GM12878 (cell line): Measurements from ENCODE around the gene TTLL13. TPM values are rescaled to one million over a fixed set of nuclear protein-coding genes. Genes with fewer than 3 reads are reported as not detected.

ENCODE experiments used
- ATAC-seq: fragments of 200-7000 bp; cut with Tn5 transposase; 3 replicates; pipeline ENCODE4 v1.9.1; 2020; ENCODE audit warnings: mild to moderate bottlenecking, moderate library complexity
- BruUV-seq: library from RNA; stranded (reverse); fragments of 400-500 nt; replicated peaks from 2 replicates; lab custom pipeline; 2021; lab: Mats Ljungman, UMichigan
- CTCF ChIA-PET: fragments of 300-600 bp; sonication (Branson Sonifier 250); formaldehyde crosslinking; extraction: SDS; loops from one replicate; lab custom pipeline; 2021; ENCODE audit warnings: inconsistent platforms; lab: Yijun Ruan, JAX
- POLR2A ChIA-PET: fragments of 350-600 bp; formaldehyde crosslinking; extraction: SDS; loops from one replicate; lab custom pipeline; 2021; ENCODE audit warnings: inconsistent platforms; lab: Charles Lee
- RAD21 ChIA-PET: fragments of 300-600 bp; sonication (Branson Sonifier 250); formaldehyde crosslinking; loops from one replicate; lab custom pipeline; 2023; ENCODE audit warnings: antibody characterized with exemption; ENCODE audit not compliant: unreplicated experiment; lab: Charles Lee
- SMC1A ChIA-PET: fragments of 300-600 bp; sonication (Branson Sonifier 250); formaldehyde crosslinking; loops from one replicate; lab custom pipeline; 2023; ENCODE audit not compliant: unreplicated experiment, uncharacterized antibody; lab: Charles Lee
- DNase-seq: peaks from one replicate; pipeline ENCODE4 v3.0.0-alpha.2; 2011; ENCODE audit warnings: low read depth, low spot score
- FAIRE-seq: peaks from 3 replicates; lab custom pipeline; 2011; peaks lifted over from hg19 to GRCh38; lab: Jason Lieb, UNC
- H2AFZ ChIP-seq: 2 replicates; pipeline ENCODE4 v1.6.0; 2011; ENCODE audit warnings: low read depth, low read length, control low read depth; ENCODE audit not compliant: control insufficient read depth
- H3K27ac ChIP-seq: 2 replicates; pipeline ENCODE4 v1.5.1; 2011; ENCODE audit warnings: control low read depth; ENCODE audit not compliant: control insufficient read depth, insufficient read depth
- H3K27me3 ChIP-seq, 2 experiments: replicated peaks in 1 of 2; 2 replicates each; pipeline versions ENCODE4 v1.6.0 to v1.6.1; 2011; ENCODE audit warnings: low read length in 1 of 2; ENCODE audit not compliant: control insufficient read depth in 2 of 2, insufficient read depth in 2 of 2
- H3K36me3 ChIP-seq, 2 experiments: 2 replicates each; pipeline ENCODE4 v1.5.1; 2011; ENCODE audit warnings: low read length in 1 of 2; ENCODE audit not compliant: control insufficient read depth in 2 of 2, insufficient read depth in 2 of 2
- H3K4me1 ChIP-seq: 2 replicates; pipeline ENCODE4 v1.6.1; 2011; ENCODE audit warnings: mild to moderate bottlenecking, low read length, moderate library complexity, mixed read lengths; ENCODE audit not compliant: control insufficient read depth, insufficient read depth
- H3K4me2 ChIP-seq: 2 replicates; pipeline ENCODE4 v1.6.0; 2011; ENCODE audit warnings: control low read depth; ENCODE audit not compliant: control insufficient read depth, insufficient read depth
- H3K4me3 ChIP-seq: fragments of 200-600 bp; sonication (generic); 2 replicates; pipeline ENCODE4 v1.5.1; 2016
- H3K79me2 ChIP-seq: 2 replicates; pipeline ENCODE4 v1.6.0; 2011; ENCODE audit warnings: low read length; ENCODE audit not compliant: control insufficient read depth, insufficient read depth
- H3K9ac ChIP-seq: 2 replicates; pipeline ENCODE4 v1.8.0; 2011; ENCODE audit warnings: low read length, control low read depth, mixed read lengths; ENCODE audit not compliant: control insufficient read depth, insufficient read depth
- H3K9me3 ChIP-seq: replicated peaks from 3 replicates; pipeline ENCODE4 v1.5.1; 2011; ENCODE audit warnings: mild to moderate bottlenecking, low read length; ENCODE audit not compliant: control insufficient read depth, insufficient read depth
- H4K20me1 ChIP-seq: 2 replicates; pipeline ENCODE4 v1.6.0; 2011; ENCODE audit not compliant: control insufficient read depth, insufficient read depth
- BMI1 ChIP-seq: fragments of 450-650 bp; IDR thresholded peaks from 2 replicates; pipeline ENCODE4 v1.6.1; 2016; ENCODE audit warnings: mild to moderate bottlenecking, moderate library complexity, borderline replicate concordance
- NFIC ChIP-seq: IDR thresholded peaks from 2 replicates; pipeline ENCODE4 v1.6.1; 2012; ENCODE audit warnings: low read depth, mild to moderate bottlenecking, inconsistent platforms, low read length, moderate library complexity
- POLR2AphosphoS2 ChIP-seq: IDR thresholded peaks from 2 replicates; pipeline ENCODE4 v1.6.1; 2011; ENCODE audit warnings: low read depth, mild to moderate bottlenecking, low read length, improper control_type of control experiment, moderate library complexity
- SIX5 ChIP-seq: IDR thresholded peaks from 2 replicates; pipeline ENCODE4 v1.6.1; 2011; ENCODE audit warnings: mild to moderate bottlenecking, low read depth, low read length, moderate library complexity; ENCODE audit not compliant: severe bottlenecking
- SUZ12 ChIP-seq: fragments of 200-600 bp; sonication (generic); IDR thresholded peaks from one replicate; pipeline ENCODE4 v1.6.1; 2018; ENCODE audit warnings: antibody characterized with exemption, mild to moderate bottlenecking; ENCODE audit not compliant: unreplicated experiment
- TCF7 ChIP-seq: IDR thresholded peaks from 2 replicates; pipeline ENCODE4 v1.6.1; 2014; ENCODE audit warnings: antibody characterized with exemption, borderline replicate concordance
- WGBS: methylation state at CpG from one replicate; pipeline ENCODE4 v1.1.6; 2016; ENCODE audit warnings: low lambda C conversion rate; ENCODE audit not compliant: insufficient replicate concordance, insufficient coverage; ENCODE audit errors: missing lambda C conversion rate; 5-methylcytosine and 5-hydroxymethylcytosine counted together
- in situ Hi-C: fragments of 300-500 bp; cut with MboI; formaldehyde crosslinking; loops from 9 replicates; pipeline ENCODE4 v1.14.3; 2018; ENCODE audit warnings: mixed read lengths
- intact Hi-C: fragments of 100-400 bp; cut with micrococcal nuclease; formaldehyde crosslinking; loops from one replicate; pipeline ENCODE4 v1.14.2; 2022; ENCODE audit not compliant: unreplicated experiment
- polyA plus RNA-seq, 11 experiments: library from polyadenylated mRNA; depleted of rRNA in 4 of 11; unstranded in 6 of 11; stranded (reverse) in 5 of 11; fragments of >200 nt; fragmentation: Nextera tagmentation in 4 of 11; fragmentation: Illumina TruSeq in 1 of 11; extraction: Ambion mirVana in 4 of 11; extraction: Trizol in 1 of 11; gene quantifications; 1 replicate in 1 of 11; 2 replicates in 10 of 11; pipeline versions ENCODE4 v1.2.1 to v1.2.3, GENCODE V29; 2011 to 2016; ENCODE audit warnings: inconsistent platforms in 2 of 11, missing spikeins in 2 of 11, low read depth in 1 of 11
- total RNA-seq, 4 experiments: library from RNA; depleted of rRNA in 3 of 4; stranded (reverse); fragments of >200 nt in 3 of 4; fragmentation: Illumina TruSeq in 1 of 4; extraction: Trizol in 1 of 4; gene quantifications; 2 replicates each; pipeline versions ENCODE4 v1.2.1 to v1.2.3, GENCODE V29; 2013 to 2021
- TF ChIP-seq, protein P1 (sequence below): fragments of 450-650 bp; IDR thresholded peaks from 2 replicates; pipeline ENCODE4 v1.6.1; 2016; ENCODE audit warnings: mild to moderate bottlenecking
- TF ChIP-seq, protein P2 (sequence below): fragments of 450-650 bp; IDR thresholded peaks from 2 replicates; pipeline ENCODE4 v1.6.1; 2018; ENCODE audit warnings: borderline replicate concordance, mild to moderate bottlenecking; ENCODE audit not compliant: partially characterized antibody
- TF ChIP-seq, protein P3 (sequence below): fragments of 450-650 bp; IDR thresholded peaks from 2 replicates; pipeline ENCODE4 v1.6.1; 2016; ENCODE audit warnings: mild to moderate bottlenecking

The TTLL13 gene
- total and polyA plus RNA-seq, 10 of the 15 experiments (the other 5 are each of a cell fraction or from before 2014, with no cell fraction given): 0.03 to 0.32 (median 0.13) TPM; not detected in 1

DNA sequence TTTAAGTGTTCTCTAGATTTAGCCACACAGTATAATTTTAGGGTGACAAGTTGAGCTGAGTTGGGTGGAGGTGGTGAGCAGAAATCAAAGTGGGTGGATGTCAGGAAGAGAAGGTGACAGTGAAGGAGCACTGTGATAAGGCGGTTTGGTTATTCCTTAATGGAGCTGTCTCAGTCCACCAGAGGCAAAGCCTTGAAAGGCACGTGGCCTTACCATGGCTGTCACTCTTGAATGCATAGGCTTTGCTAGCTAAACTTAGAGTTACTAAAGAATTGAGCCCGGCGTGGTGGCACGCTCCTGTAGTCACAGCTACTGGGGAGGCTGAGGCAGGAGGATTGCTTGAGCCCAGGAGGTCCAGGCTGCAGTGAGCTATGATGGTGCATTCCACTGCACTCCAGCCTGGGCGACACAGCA lies 560 bp upstream of the TTLL13 start:
- H3K9ac ChIP-seq: no peak overlapping the region
- no TSS peak for BruUV-seq

DNA sequence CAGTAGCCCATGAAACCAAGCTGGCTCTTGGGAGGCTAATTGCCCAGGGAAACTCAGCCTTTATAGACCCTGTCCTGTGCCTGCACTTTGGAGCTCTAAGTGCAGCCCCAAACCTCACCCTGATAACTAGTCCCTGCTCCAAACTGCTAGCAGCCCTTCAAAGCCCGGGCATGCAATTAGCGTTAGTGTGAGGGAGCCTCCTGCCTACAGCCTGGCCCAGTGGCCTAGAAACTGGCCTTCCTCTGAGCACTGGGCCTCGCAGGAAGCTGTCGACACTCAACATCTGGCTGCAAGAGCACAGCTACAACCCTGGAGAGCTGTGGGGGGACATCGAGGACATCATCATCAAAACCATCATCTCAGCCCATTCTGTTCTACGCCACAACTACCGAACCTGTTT lies 8.4 kb downstream of the TTLL13 start:
- no peak for FAIRE-seq
- CTCF ChIA-PET: interaction anchor here (1.0 to 1.3 kb wide), 3 partner anchors 9 to 58 kb away, joined by 3 read pairs; no protein-coding TSS in a partner anchor
- RAD21 ChIA-PET: no interaction called here
- no peak overlapping the region for H3K9ac ChIP-seq
- intact Hi-C loops: loop anchor here (2.0 kb wide), 1 partner anchor 25 kb away; the partner anchor contains the start of gene CIB1
- POLR2A ChIA-PET: interaction anchor here (0.5 to 2.2 kb wide), 3 partner anchors 9 to 25 kb away, joined by 3 to 10 read pairs (median 4); partner anchors contain the start of gene TTLL13
- no peaks in the 10 kb centered on the region; a peak in 1 of 4 replicates for H3K27me3 ChIP-seq
- no peak overlapping the region for H3K4me2 ChIP-seq
- no peak overlapping the region for H2AFZ ChIP-seq
- DNase-seq: no peak
- H3K9me3 ChIP-seq: no peaks in the 10 kb centered on the region
- H3K4me3 ChIP-seq: no peak overlapping the region
- no peak for ATAC-seq
- H3K4me1 ChIP-seq: peaks cover 22% of the 10 kb centered on the region
- SMC1A ChIA-PET: interaction anchor here (0.7 kb wide), 1 partner anchor 44 kb away, joined by 3 read pairs; no protein-coding TSS in a partner anchor
- no peaks in the 10 kb centered on the region for H3K79me2 ChIP-seq
- no peaks in the 10 kb centered on the region for H3K36me3 ChIP-seq
- BruUV-seq: no TSS peak
- H4K20me1 ChIP-seq: no peaks in the 10 kb centered on the region
- in situ Hi-C loops: no loop called here
- no peak overlapping the region for H3K27ac ChIP-seq
- 87% methylated on average over 7 of the region's 7 CpGs for WGBS
- TF ChIP-seq BMI1 (no peak), SUZ12 (no peak), TCF7 (no peak), SIX5 (no peak), POLR2AphosphoS2 (no peak), NFIC (no peak)
- TF ChIP-seq, protein P1, sequence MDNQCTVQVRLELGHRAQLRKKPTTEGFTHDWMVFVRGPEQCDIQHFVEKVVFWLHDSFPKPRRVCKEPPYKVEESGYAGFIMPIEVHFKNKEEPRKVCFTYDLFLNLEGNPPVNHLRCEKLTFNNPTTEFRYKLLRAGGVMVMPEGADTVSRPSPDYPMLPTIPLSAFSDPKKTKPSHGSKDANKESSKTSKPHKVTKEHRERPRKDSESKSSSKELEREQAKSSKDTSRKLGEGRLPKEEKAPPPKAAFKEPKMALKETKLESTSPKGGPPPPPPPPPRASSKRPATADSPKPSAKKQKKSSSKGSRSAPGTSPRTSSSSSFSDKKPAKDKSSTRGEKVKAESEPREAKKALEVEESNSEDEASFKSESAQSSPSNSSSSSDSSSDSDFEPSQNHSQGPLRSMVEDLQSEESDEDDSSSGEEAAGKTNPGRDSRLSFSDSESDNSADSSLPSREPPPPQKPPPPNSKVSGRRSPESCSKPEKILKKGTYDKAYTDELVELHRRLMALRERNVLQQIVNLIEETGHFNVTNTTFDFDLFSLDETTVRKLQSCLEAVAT: no peak
- TF ChIP-seq, protein P2, sequence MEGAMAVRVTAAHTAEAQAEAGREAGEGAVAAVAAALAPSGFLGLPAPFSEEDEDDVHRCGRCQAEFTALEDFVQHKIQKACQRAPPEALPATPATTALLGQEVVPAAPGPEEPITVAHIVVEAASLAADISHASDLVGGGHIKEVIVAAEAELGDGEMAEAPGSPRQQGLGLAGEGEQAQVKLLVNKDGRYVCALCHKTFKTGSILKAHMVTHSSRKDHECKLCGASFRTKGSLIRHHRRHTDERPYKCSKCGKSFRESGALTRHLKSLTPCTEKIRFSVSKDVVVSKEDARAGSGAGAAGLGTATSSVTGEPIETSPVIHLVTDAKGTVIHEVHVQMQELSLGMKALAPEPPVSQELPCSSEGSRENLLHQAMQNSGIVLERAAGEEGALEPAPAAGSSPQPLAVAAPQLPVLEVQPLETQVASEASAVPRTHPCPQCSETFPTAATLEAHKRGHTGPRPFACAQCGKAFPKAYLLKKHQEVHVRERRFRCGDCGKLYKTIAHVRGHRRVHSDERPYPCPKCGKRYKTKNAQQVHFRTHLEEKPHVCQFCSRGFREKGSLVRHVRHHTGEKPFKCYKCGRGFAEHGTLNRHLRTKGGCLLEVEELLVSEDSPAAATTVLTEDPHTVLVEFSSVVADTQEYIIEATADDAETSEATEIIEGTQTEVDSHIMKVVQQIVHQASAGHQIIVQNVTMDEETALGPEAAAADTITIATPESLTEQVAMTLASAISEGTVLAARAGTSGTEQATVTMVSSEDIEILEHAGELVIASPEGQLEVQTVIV: no peak

More for the DNA sequence above, 560 bp upstream of the TTLL13 start:
- H3K36me3 ChIP-seq: no peaks in the 10 kb centered on the region
- peak; percentile 24 for ATAC-seq
- peaks cover 0 to 2% of the 10 kb centered on the region in 2 experiments; a peak in 1 of 4 replicates for H3K27me3 ChIP-seq
- H3K4me2 ChIP-seq: no peak overlapping the region
- POLR2A ChIA-PET: interaction anchor here (0.6 to 2.5 kb wide), 10 partner anchors 9 to 1055 kb away, joined by 3 to 10 read pairs (median 4); partner anchors contain the start of genes BLM, CIB1 and GDPGP1
- 51% methylated on average over 6 of the region's 6 CpGs for WGBS
- peaks cover 2% of the 10 kb centered on the region; the same call in 1 of the 2 replicates for H3K4me1 ChIP-seq
- no peak overlapping the region for H3K4me3 ChIP-seq
- TF ChIP-seq, protein P3, sequence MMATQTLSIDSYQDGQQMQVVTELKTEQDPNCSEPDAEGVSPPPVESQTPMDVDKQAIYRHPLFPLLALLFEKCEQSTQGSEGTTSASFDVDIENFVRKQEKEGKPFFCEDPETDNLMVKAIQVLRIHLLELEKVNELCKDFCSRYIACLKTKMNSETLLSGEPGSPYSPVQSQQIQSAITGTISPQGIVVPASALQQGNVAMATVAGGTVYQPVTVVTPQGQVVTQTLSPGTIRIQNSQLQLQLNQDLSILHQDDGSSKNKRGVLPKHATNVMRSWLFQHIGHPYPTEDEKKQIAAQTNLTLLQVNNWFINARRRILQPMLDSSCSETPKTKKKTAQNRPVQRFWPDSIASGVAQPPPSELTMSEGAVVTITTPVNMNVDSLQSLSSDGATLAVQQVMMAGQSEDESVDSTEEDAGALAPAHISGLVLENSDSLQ: peak; percentile 54; the same call in 1 of the 2 replicates
- no peak for TF ChIP-seq NFIC
- CTCF ChIA-PET: interaction anchor here (0.6 to 2.1 kb wide), 9 partner anchors 9 to 86 kb away, joined by 3 to 6 read pairs (median 4); partner anchors contain the start of gene SEMA4B
- in situ Hi-C loops (no loop called here), intact Hi-C loops (no loop called here)
- no peak for DNase-seq
- H3K9me3 ChIP-seq: no peaks in the 10 kb centered on the region
- no peaks in the 10 kb centered on the region for H4K20me1 ChIP-seq
- SMC1A ChIA-PET: interaction anchor here (0.6 to 2.7 kb wide), 6 partner anchors 10 to 204 kb away, joined by 3 to 10 read pairs (median 4); partner anchors contain the start of genes CIB1 and GDPGP1
- H2AFZ ChIP-seq: no peak overlapping the region
- no peaks in the 10 kb centered on the region for H3K79me2 ChIP-seq
- H3K27ac ChIP-seq: no peak overlapping the region
- FAIRE-seq: no peak
- RAD21 ChIA-PET: interaction anchor here (0.5 to 2.8 kb wide), 2 partner anchors 15 to 105 kb away, joined by 5 to 22 read pairs; partner anchors contain the start of genes CIB1 and GDPGP1
